A673 (cell line): ENCODE measurements around the gene SEMA6B. TPM values are rescaled to one million over a fixed set of nuclear protein-coding genes. Genes with fewer than 3 reads are reported as not detected.

Experiments
- BruUV-seq: library from RNA; stranded (reverse); fragments of 400-500 nt; replicated peaks from 2 replicates; lab custom pipeline; 2021; lab: Mats Ljungman, UMichigan
- CTCF ChIA-PET: fragments of 300-600 bp; sonication (Branson Sonifier 250); formaldehyde crosslinking; loops from one replicate; lab custom pipeline; 2022; ENCODE audit warnings: antibody characterized with exemption; lab: Charles Lee
- POLR2A ChIA-PET: fragments of 300-600 bp; sonication (Branson Sonifier 250); formaldehyde crosslinking; loops from one replicate; lab custom pipeline; 2022; ENCODE audit warnings: antibody characterized with exemption; ENCODE audit not compliant: low non-redundant PET; lab: Charles Lee
- DNase-seq: peaks from one replicate; pipeline ENCODE4 v3.0.0-alpha.2; 2015; ENCODE audit warnings: low spot score
- H3K27ac ChIP-seq: fragments of 200-600 bp; sonication (generic); 2 replicates; pipeline ENCODE4 v1.5.1; 2016; ENCODE audit warnings: mixed run types, low read depth, mild to moderate bottlenecking, mixed read lengths, antibody characterized with exemption, low read length; ENCODE audit not compliant: poor library complexity, severe bottlenecking
- H3K27me3 ChIP-seq: fragments of 200-600 bp; sonication (generic); replicated peaks from 2 replicates; pipeline ENCODE4 v1.6.1; 2017; ENCODE audit warnings: mixed run types, low read depth, mild to moderate bottlenecking, mixed read lengths, antibody characterized with exemption, low read length; ENCODE audit not compliant: insufficient read depth, poor library complexity
- H3K36me3 ChIP-seq: fragments of 200-600 bp; sonication (generic); 2 replicates; pipeline ENCODE4 v1.6.1; 2016; ENCODE audit warnings: mixed run types, mild to moderate bottlenecking, mixed read lengths, antibody characterized with exemption, low read length; ENCODE audit not compliant: insufficient read depth, poor library complexity, severe bottlenecking
- H3K4me1 ChIP-seq: fragments of 200-600 bp; sonication (generic); 2 replicates; pipeline ENCODE4 v1.6.1; 2017; ENCODE audit warnings: mixed run types, mild to moderate bottlenecking, mixed read lengths, antibody characterized with exemption, low read length; ENCODE audit not compliant: insufficient read depth, poor library complexity, severe bottlenecking
- H3K4me3 ChIP-seq: fragments of 200-600 bp; sonication (generic); 2 replicates; pipeline ENCODE4 v1.5.1; 2016; ENCODE audit warnings: low read depth, mixed run types, mild to moderate bottlenecking, mixed read lengths, low read length; ENCODE audit not compliant: poor library complexity, severe bottlenecking
- H3K9me3 ChIP-seq: fragments of 200-600 bp; sonication (generic); 2 replicates; pipeline ENCODE4 v1.6.1; 2016; ENCODE audit warnings: mixed run types, low read depth, mild to moderate bottlenecking, mixed read lengths, antibody characterized with exemption, low read length; ENCODE audit not compliant: poor library complexity, severe bottlenecking
- EZH2 ChIP-seq: fragments of 200-600 bp; sonication (generic); IDR thresholded peaks from 2 replicates; pipeline ENCODE4 v1.6.1; 2017; ENCODE audit warnings: borderline replicate concordance, low read depth, mild to moderate bottlenecking, mixed read lengths, antibody characterized with exemption, low read length; ENCODE audit not compliant: poor library complexity, severe bottlenecking
- intact Hi-C: fragments of 100-400 bp; cut with micrococcal nuclease; formaldehyde crosslinking; loops from one replicate; pipeline ENCODE4 v1.10.0; 2022; ENCODE audit not compliant: unreplicated experiment
- total RNA-seq: library from RNA; stranded (reverse); gene quantifications from 2 replicates; pipeline ENCODE4 v1.2.3, GENCODE V29; 2021
- TF ChIP-seq, protein P1 (sequence below): fragments of 300-800, 200-600 bp; sonication (generic); conservative IDR thresholded peaks from 2 replicates; pipeline ENCODE4 v1.5.1; 2017; ENCODE audit warnings: low read depth, mild to moderate bottlenecking, antibody characterized with exemption, low read length, moderate library complexity, mixed read lengths

Gene SEMA6B
- total RNA-seq, 1 experiment from 2014 or later = 9.2 TPM

DNA sequence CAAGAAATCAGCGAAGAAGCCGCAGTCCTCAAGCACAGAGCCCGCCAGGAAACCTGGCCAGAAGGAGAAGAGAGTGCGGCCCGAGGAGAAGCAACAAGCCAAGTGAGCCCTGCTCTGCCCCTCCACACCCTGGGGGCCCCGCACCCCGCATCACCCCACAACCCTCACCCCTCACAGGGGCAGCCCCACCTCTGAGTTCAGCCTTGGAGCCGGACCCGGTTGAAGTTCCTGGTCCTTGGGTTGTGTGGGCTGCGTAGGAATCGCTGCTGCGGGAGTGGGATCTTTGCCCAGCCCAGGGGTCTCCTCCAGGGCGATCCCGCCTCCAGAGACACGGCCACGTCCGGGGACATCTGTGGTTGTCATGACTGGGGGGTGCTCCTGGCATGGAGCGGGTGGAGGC is 63.2 kb downstream of the SEMA6B start:
- no peak overlapping the region for H3K4me3 ChIP-seq
- no peaks in the 10 kb centered on the region for H3K27me3 ChIP-seq
- no peak overlapping the region for H3K27ac ChIP-seq
- ChIA-PET CTCF (no interaction called here), POLR2A (interaction anchor here (0.6 kb wide), 1 partner anchor 129 kb away, joined by 3 read pairs; no protein-coding TSS in a partner anchor)
- no peaks in the 10 kb centered on the region for H3K9me3 ChIP-seq
- TF ChIP-seq EZH2 = no peak
- TF ChIP-seq, protein P1, sequence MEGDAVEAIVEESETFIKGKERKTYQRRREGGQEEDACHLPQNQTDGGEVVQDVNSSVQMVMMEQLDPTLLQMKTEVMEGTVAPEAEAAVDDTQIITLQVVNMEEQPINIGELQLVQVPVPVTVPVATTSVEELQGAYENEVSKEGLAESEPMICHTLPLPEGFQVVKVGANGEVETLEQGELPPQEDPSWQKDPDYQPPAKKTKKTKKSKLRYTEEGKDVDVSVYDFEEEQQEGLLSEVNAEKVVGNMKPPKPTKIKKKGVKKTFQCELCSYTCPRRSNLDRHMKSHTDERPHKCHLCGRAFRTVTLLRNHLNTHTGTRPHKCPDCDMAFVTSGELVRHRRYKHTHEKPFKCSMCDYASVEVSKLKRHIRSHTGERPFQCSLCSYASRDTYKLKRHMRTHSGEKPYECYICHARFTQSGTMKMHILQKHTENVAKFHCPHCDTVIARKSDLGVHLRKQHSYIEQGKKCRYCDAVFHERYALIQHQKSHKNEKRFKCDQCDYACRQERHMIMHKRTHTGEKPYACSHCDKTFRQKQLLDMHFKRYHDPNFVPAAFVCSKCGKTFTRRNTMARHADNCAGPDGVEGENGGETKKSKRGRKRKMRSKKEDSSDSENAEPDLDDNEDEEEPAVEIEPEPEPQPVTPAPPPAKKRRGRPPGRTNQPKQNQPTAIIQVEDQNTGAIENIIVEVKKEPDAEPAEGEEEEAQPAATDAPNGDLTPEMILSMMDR = no peak
- BruUV-seq = no TSS peak
- peaks cover 35% of the 10 kb centered on the region for H3K36me3 ChIP-seq
- H3K4me1 ChIP-seq = no peaks in the 10 kb centered on the region
- no peak for DNase-seq
- intact Hi-C loops = no loop called here

DNA sequence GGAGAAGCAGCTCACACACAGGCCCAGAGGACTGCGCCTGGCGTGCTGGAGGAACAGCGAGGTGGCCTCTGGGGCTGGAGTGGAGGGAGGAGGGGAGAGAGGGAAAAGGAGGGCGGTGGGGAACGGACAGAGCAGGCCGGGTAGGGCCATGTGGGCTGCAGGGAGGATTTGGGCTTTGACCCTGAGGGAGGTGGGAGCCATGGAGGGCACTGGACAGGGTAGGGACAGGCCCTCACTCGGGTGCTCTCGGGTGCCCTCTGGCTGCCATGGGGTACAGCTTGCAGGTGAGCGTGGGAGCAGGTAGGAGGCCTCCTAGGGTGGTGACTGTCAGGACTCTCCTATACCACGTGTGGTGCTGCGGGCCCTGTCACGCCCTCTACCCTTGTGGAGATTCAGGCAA is 64.0 kb downstream of the SEMA6B start:
- TF ChIP-seq EZH2 = no peak
- TF ChIP-seq, protein P1 = no peak

GRCh38 chr19:4494691-4495064 is 64.8 kb downstream of the SEMA6B start:
- DNase-seq = no peak
- H3K4me1 ChIP-seq = no peaks in the 10 kb centered on the region
- ChIA-PET CTCF (no interaction called here), POLR2A (no interaction called here)
- no peak overlapping the region for H3K27ac ChIP-seq
- H3K36me3 ChIP-seq = peaks cover 41% of the 10 kb centered on the region
- intact Hi-C loops = no loop called here
- H3K27me3 ChIP-seq = no peaks in the 10 kb centered on the region
- no peak for TF ChIP-seq EZH2
- TF ChIP-seq, protein P1 = no peak
- no peak overlapping the region for H3K4me3 ChIP-seq
- BruUV-seq = no TSS peak
- no peaks in the 10 kb centered on the region for H3K9me3 ChIP-seq

More for the DNA sequence above, 64.0 kb downstream of the SEMA6B start:
- CTCF ChIA-PET = no interaction called here
- intact Hi-C loops = no loop called here
- Histone ChIP-seq H3K4me1 (no peaks in the 10 kb centered on the region), H3K36me3 (peaks cover 39% of the 10 kb centered on the region), H3K27me3 (no peaks in the 10 kb centered on the region), H3K9me3 (no peaks in the 10 kb centered on the region), H3K4me3 (no peak overlapping the region), H3K27ac (no peak overlapping the region)
- DNase-seq = no peak
- BruUV-seq = no TSS peak
- POLR2A ChIA-PET = no interaction called here
